ENCODE results near the gene ZNF488.
"Not testable (repeated sequence)": the region's sequence is repeated elsewhere in the genome, so short reads cannot be mapped to it uniquely, and the experiment has no call there.

Gene ZNF488

GRCh38 chr10:47401210-47401609, 17.1 kb upstream of the ZNF488 start:
- in situ Hi-C loops (cut with HindIII; ENCODE audit: low sequenced_read_pairs) = no loop called here
- TF ChIP-seq, protein P1, sequence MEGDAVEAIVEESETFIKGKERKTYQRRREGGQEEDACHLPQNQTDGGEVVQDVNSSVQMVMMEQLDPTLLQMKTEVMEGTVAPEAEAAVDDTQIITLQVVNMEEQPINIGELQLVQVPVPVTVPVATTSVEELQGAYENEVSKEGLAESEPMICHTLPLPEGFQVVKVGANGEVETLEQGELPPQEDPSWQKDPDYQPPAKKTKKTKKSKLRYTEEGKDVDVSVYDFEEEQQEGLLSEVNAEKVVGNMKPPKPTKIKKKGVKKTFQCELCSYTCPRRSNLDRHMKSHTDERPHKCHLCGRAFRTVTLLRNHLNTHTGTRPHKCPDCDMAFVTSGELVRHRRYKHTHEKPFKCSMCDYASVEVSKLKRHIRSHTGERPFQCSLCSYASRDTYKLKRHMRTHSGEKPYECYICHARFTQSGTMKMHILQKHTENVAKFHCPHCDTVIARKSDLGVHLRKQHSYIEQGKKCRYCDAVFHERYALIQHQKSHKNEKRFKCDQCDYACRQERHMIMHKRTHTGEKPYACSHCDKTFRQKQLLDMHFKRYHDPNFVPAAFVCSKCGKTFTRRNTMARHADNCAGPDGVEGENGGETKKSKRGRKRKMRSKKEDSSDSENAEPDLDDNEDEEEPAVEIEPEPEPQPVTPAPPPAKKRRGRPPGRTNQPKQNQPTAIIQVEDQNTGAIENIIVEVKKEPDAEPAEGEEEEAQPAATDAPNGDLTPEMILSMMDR (IDR thresholded peaks at IDR 0.05; ENCODE audit: low read depth, low read length) = no peak
- DNase-seq (ENCODE audit: low read depth, low spot score) = no peak
- no peak overlapping the region for H3K4me3 ChIP-seq (ENCODE audit: low read depth, low read length)

DNA sequence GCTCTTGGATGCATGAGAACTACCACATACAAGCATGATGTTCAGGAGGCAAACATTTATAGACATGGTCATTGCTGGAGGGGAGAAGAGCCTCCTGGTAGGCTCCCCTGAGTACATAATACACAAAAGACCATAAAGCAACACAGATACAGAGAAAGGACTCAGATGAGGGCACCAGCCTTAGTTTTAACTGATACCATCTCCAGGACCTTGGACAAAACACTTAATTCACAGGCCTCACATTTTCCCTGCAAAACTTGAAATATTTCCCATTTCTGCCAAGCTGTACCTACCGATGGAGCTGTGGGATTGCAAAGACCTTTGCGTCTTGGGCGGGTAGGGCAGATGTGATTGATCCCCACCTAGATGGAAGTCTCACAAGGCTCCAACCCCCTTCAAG, 16.7 kb upstream of the ZNF488 start:
- no peak for DNase-seq (ENCODE audit: low read depth, low spot score)
- in situ Hi-C loops (cut with HindIII; ENCODE audit: low sequenced_read_pairs) = no loop called here
- no peak overlapping the region for H3K4me3 ChIP-seq (ENCODE audit: low read depth, low read length)
- TF ChIP-seq, protein P1 (IDR thresholded peaks at IDR 0.05; ENCODE audit: low read depth, low read length) = no peak

- DNase-seq (ENCODE audit: low read depth, low spot score) = no peak
- no peak overlapping the region for H3K4me3 ChIP-seq (ENCODE audit: low read depth, low read length)
- in situ Hi-C loops (cut with HindIII; ENCODE audit: low sequenced_read_pairs) = no loop called here
- TF ChIP-seq, protein P1 (IDR thresholded peaks at IDR 0.05; ENCODE audit: low read depth, low read length) = no peak
Observed at GRCh38 chr10:47400251-47400650, 16.2 kb upstream of the ZNF488 start.

- in situ Hi-C loops (cut with HindIII; ENCODE audit: low sequenced_read_pairs) = no loop called here
- no peak overlapping the region for H3K4me3 ChIP-seq (ENCODE audit: low read depth, low read length)
- TF ChIP-seq, protein P1 (IDR thresholded peaks at IDR 0.05; ENCODE audit: low read depth, low read length) = no peak
- DNase-seq (ENCODE audit: low read depth, low spot score) = no peak
Observed at GRCh38 chr10:47397256-47397655, 13.2 kb upstream of the ZNF488 start.

GRCh38 chr10:47396311-47396717, 12.2 kb upstream of the ZNF488 start:
- DNase-seq (ENCODE audit: low read depth, low spot score) = no peak
- no peak overlapping the region for H3K4me3 ChIP-seq (ENCODE audit: low read depth, low read length)
- TF ChIP-seq, protein P1 (IDR thresholded peaks at IDR 0.05; ENCODE audit: low read depth, low read length) = no peak
- in situ Hi-C loops (cut with HindIII; ENCODE audit: low sequenced_read_pairs) = no loop called here

DNA sequence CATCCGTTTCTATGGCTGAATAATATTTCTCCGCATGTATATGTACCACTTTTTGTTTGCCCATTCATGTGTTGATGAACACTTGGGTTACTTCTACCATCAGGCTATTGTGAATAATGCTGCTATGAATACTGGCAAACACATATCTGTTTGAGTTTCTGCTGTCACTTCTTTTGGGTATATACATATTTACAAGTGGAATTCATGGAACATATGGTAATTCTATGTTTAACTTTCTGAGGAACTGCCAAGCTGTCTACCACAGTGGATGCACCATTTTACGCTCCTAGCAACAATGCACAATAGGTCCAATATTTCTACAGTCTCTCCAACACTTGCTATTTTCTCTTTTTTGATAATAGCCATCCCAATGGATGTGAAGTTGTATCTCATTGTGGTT, 5.5 kb upstream of the ZNF488 start:
- no peak overlapping the region for H3K4me3 ChIP-seq (ENCODE audit: low read depth, low read length)
- no peak for DNase-seq (ENCODE audit: low read depth, low spot score)
- in situ Hi-C loops (cut with HindIII; ENCODE audit: low sequenced_read_pairs) = no loop called here
- TF ChIP-seq, protein P1 (IDR thresholded peaks at IDR 0.05; ENCODE audit: low read depth, low read length) = no peak

GRCh38 chr10:47388879-47389278, 4.8 kb upstream of the ZNF488 start:
- in situ Hi-C loops (cut with HindIII; ENCODE audit: low sequenced_read_pairs) = no loop called here
- H3K4me3 ChIP-seq (ENCODE audit: low read depth, low read length) = no peak overlapping the region
- TF ChIP-seq, protein P1 (IDR thresholded peaks at IDR 0.05; ENCODE audit: low read depth, low read length) = no peak
- no peak for DNase-seq (ENCODE audit: low read depth, low spot score)

GRCh38 chr10:47386104-47386503, 2.0 kb upstream of the ZNF488 start:
- in situ Hi-C loops (cut with HindIII; ENCODE audit: low sequenced_read_pairs); H3K4me3 ChIP-seq (ENCODE audit: low read depth, low read length); DNase-seq (ENCODE audit: low read depth, low spot score): not testable (repeated sequence)

Measured in astrocyte of the spinal cord (primary cell).